K562 treated with DMSO at 1 percent for 24 hours (cell line): ENCODE data around the gene EAF1. TPM values are rescaled to one million over a fixed set of nuclear protein-coding genes. Genes with fewer than 3 reads are reported as not detected.

Source experiments
- total RNA-seq: library from RNA; unstranded; fragments of 300-600 nt; gene quantifications from 2 replicates; pipeline ENCODE4 v1.2.3, GENCODE V29; 2022; ENCODE audit warnings: low read depth; ENCODE audit not compliant: insufficient read depth

Gene EAF1
- 14.9 and 18.7 TPM in 2 replicates for total RNA-seq

DNA sequence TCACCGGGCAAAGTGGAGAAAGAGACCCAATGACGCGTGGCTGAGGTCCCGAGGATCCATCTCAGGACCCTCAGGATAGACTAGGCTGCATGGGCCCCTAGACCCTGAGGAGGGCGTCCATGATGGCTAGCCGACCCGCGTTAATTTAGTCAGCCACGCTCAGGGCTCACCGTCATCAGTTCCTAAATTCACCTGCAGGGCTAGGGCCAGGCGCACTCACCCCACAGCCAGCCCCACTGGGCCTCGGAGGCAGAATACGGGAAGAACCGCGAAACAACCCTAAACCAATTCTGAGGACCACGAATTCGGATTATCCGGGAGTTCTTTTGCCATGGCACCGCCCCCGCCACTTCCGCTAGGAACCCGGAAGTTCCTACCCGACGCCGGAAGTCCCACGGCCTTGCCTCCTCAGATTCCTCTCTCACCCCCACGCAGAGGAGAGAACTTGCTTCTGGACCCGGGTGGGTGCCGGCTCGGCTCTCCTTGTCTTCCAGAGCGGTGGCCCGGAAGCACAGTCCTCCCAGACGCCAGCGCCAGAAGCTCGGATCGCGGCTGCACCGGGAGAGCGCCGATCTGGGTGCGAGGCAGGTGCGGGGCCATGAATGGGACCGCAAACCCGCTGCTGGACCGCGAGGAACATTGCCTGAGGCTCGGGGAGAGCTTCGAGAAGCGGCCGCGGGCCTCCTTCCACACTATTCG is at the start of gene EAF1, which contains the start of gene METTL6:
Gene EAF1, plus strand, starts transcription at position 417 of the 699 bp plus-strand sequence. Its CDS starts 182 bp downstream, at position 599.
Gene METTL6, minus strand, starts transcription at position 363 of the 699 bp plus-strand sequence. CDS start 1,033 bp downstream, outside the sequence.

Other genes starting within 250 kb of the EAF1 start
- 45.6 and 47.8 TPM in 2 replicates for gene CAPN7, start 221.4 kb upstream of the EAF1 start, total RNA-seq
- 16.8 and 22.3 TPM in 2 replicates for gene SH3BP5, start 95.0 kb upstream of the EAF1 start, total RNA-seq
- 13.0 and 13.5 TPM in 2 replicates for gene METTL6, start 54 bp upstream of the EAF1 start, total RNA-seq
- gene COLQ, start 94.1 kb downstream of the EAF1 start, total RNA-seq: 0.25 TPM in 1 of 2 replicates, not detected in the other
- 53.1 and 58.6 TPM in 2 replicates for gene HACL1, start 174.0 kb downstream of the EAF1 start, total RNA-seq
- gene BTD, start 174.1 kb downstream of the EAF1 start, total RNA-seq: 14.8 and 15.3 TPM in 2 replicates